ENCODE results near the gene DGKQ. TPM values are rescaled to one million over a fixed set of nuclear protein-coding genes. Genes with fewer than 3 reads are reported as not detected.

DGKQ gene
- total and polyA plus RNA-seq, 2 donors (not counting 3 experiments of a cell fraction or from before 2014, with no cell fraction given), result 15.8 to 20.2 TPM

- no peak for TF ChIP-seq POLR2A (IDR thresholded peaks at IDR 0.05; ENCODE audit: low read depth, low read length)
- ChIA-PET POLR2A (no interaction called here), CTCF (no interaction called here)
- no peaks in the 10 kb centered on the region for H3K79me2 ChIP-seq (ENCODE audit: control insufficient read depth, insufficient read depth, low read length)
- H3K27me3 ChIP-seq (ENCODE audit: control insufficient read depth in 2 of 2, insufficient read depth in 2 of 2, low read length in 2 of 2), result no peaks in the 10 kb centered on the region
- no TSS peak for BruUV-seq (replicated peaks)
- no peaks in the 10 kb centered on the region for H3K4me1 ChIP-seq (ENCODE audit: control insufficient read depth, extremely low read depth, insufficient read depth, low read length)
- FAIRE-seq (no peak), DNase-seq (ENCODE audit: low read depth, low spot score) (no peak)
- H3K9me1 ChIP-seq (replicated peaks; ENCODE audit: control insufficient read depth, extremely low read depth, insufficient read depth, low read length), result no peaks in the 10 kb centered on the region
- no peaks in the 10 kb centered on the region for H4K20me1 ChIP-seq (replicated peaks; ENCODE audit: control insufficient read depth, extremely low read depth, insufficient read depth, low read length)
- H3K36me3 ChIP-seq (ENCODE audit: control insufficient read depth in 2 of 2, extremely low read depth in 1 of 2, insufficient read depth in 2 of 2, low read length in 2 of 2), result peaks cover 0 to 15% of the 10 kb centered on the region in 2 experiments
- no peaks in the 10 kb centered on the region for H3K9me3 ChIP-seq (replicated peaks; ENCODE audit: control insufficient read depth, insufficient read depth, low read length)
- no peak overlapping the region for H3K4me2 ChIP-seq (ENCODE audit: insufficient read depth, low read length)
- H3K27ac ChIP-seq (ENCODE audit: insufficient read depth, low read depth, low read length), result no peak overlapping the region
- H3K9ac ChIP-seq (replicated peaks; ENCODE audit: extremely low read depth, insufficient read depth, low read length), result no peak overlapping the region
- H2AFZ ChIP-seq (ENCODE audit: low read depth, low read length), result no peak overlapping the region
- dilution Hi-C loops (cut with MboI; ENCODE audit: extremely low pct_ligation_motif_present, low sequenced_read_pairs) (no loop called here), intact Hi-C loops (cut with micrococcal nuclease) (no loop called here)
- H3K4me3 ChIP-seq (replicated peaks in 1 of 3; ENCODE audit: insufficient read depth in 1 of 3, low read depth in 1 of 3, low read length in 3 of 3), result no peak overlapping the region
Observed at GRCh38 chr4:1022739-1023066, 49.3 kb upstream of the DGKQ start.

GRCh38 chr4:1022051-1022738 lies 48.8 kb upstream of the DGKQ start:
- H3K27me3 ChIP-seq (ENCODE audit: control insufficient read depth in 2 of 2, insufficient read depth in 2 of 2, low read length in 2 of 2), result no peaks in the 10 kb centered on the region
- intact Hi-C loops (cut with micrococcal nuclease), result no loop called here
- no peak for TF ChIP-seq POLR2A (IDR thresholded peaks at IDR 0.05; ENCODE audit: low read depth, low read length)
- no peak for TF ChIP-seq EZH2 (IDR thresholded peaks at IDR 0.05; ENCODE audit: borderline replicate concordance, low read depth, low read length, severe bottlenecking)
- no peak for TF ChIP-seq MAX (IDR thresholded peaks at IDR 0.05; ENCODE audit: insufficient read depth, insufficient read length)
- TF ChIP-seq JUN (IDR thresholded peaks at IDR 0.05; ENCODE audit: borderline replicate concordance, insufficient read depth, insufficient read length, low read depth), result no peak
- no peak for TF ChIP-seq FOS (IDR thresholded peaks at IDR 0.05; ENCODE audit: borderline replicate concordance, insufficient read depth, low read length)
- TF ChIP-seq GATA2 (IDR thresholded peaks at IDR 0.05; ENCODE audit: insufficient read depth, insufficient read length, low read depth, low read length), result no peak
- no peak for TF ChIP-seq MYC (IDR thresholded peaks at IDR 0.05; ENCODE audit: low read depth, low read length)
- no peak for TF ChIP-seq CTCF (IDR thresholded peaks at IDR 0.05; ENCODE audit: extremely low read depth in 1 of 2, insufficient read depth in 1 of 2, low read depth in 1 of 2, low read length in 2 of 2)
- no peak for TF ChIP-seq POLR2AphosphoS5 (IDR thresholded peaks at IDR 0.05; ENCODE audit: insufficient read depth, low read depth, low read length)
- H3K27ac ChIP-seq (ENCODE audit: insufficient read depth, low read depth, low read length), result no peak overlapping the region
- no peaks in the 10 kb centered on the region for H4K20me1 ChIP-seq (replicated peaks; ENCODE audit: control insufficient read depth, extremely low read depth, insufficient read depth, low read length)
- ChIA-PET CTCF (interaction anchor here (0.9 kb wide), 1 partner anchor 12 kb away, joined by 3 read pairs; no protein-coding TSS in a partner anchor), POLR2A (no interaction called here)
- dilution Hi-C loops (cut with MboI; ENCODE audit: extremely low pct_ligation_motif_present, low sequenced_read_pairs), result no loop called here
- FAIRE-seq (no peak), DNase-seq (ENCODE audit: low read depth, low spot score) (no peak)
- H3K4me1 ChIP-seq (ENCODE audit: control insufficient read depth, extremely low read depth, insufficient read depth, low read length), result no peaks in the 10 kb centered on the region
- H3K4me2 ChIP-seq (ENCODE audit: insufficient read depth, low read length), result no peak overlapping the region
- H3K4me3 ChIP-seq (replicated peaks in 1 of 3; ENCODE audit: insufficient read depth in 1 of 3, low read depth in 1 of 3, low read length in 3 of 3), result no peak overlapping the region
- H3K79me2 ChIP-seq (ENCODE audit: control insufficient read depth, insufficient read depth, low read length), result no peaks in the 10 kb centered on the region
- H3K36me3 ChIP-seq (ENCODE audit: control insufficient read depth in 2 of 2, extremely low read depth in 1 of 2, insufficient read depth in 2 of 2, low read length in 2 of 2), result peaks cover 0 to 15% of the 10 kb centered on the region in 2 experiments
- H3K9me3 ChIP-seq (replicated peaks; ENCODE audit: control insufficient read depth, insufficient read depth, low read length), result no peaks in the 10 kb centered on the region
- H2AFZ ChIP-seq (ENCODE audit: low read depth, low read length), result no peak overlapping the region
- BruUV-seq (replicated peaks), result no TSS peak
- H3K9ac ChIP-seq (replicated peaks; ENCODE audit: extremely low read depth, insufficient read depth, low read length), result no peak overlapping the region
- no peaks in the 10 kb centered on the region for H3K9me1 ChIP-seq (replicated peaks; ENCODE audit: control insufficient read depth, extremely low read depth, insufficient read depth, low read length)

Data from endothelial cell of umbilical vein (primary cell).